Liver (tissue), 9 donors: ENCODE data around the gene WDR46. TPM values are rescaled to one million over a fixed set of nuclear protein-coding genes. Genes with fewer than 3 reads are reported as not detected.

Source experiments
- DNase-seq: peaks from one replicate; pipeline ENCODE4 v3.0.0-alpha.2; 2017; ENCODE audit warnings: low spot score
- H3K27ac ChIP-seq, 2 donors: one replicate each; pipeline ENCODE4 v1.7.0; 2013; ENCODE audit warnings: inconsistent platforms in 2 of 2, low read length in 2 of 2, control low read depth in 1 of 2, low read depth in 1 of 2, mild to moderate bottlenecking in 1 of 2
- H3K27me3 ChIP-seq, 4 donors: one replicate each; pipeline versions ENCODE4 v1.6.1 to v1.7.0; 2013; ENCODE audit warnings: low read length in 3 of 4, inconsistent platforms in 1 of 4, mild to moderate bottlenecking in 1 of 4, moderate library complexity in 1 of 4; ENCODE audit not compliant: control insufficient read depth in 4 of 4, insufficient read depth in 4 of 4
- H3K36me3 ChIP-seq, 4 donors: one replicate each; pipeline versions ENCODE4 v1.6.1 to v1.7.0; 2013; ENCODE audit warnings: low read length in 3 of 4, mild to moderate bottlenecking in 3 of 4, low read depth in 1 of 4, moderate library complexity in 1 of 4; ENCODE audit not compliant: control insufficient read depth in 4 of 4, insufficient read depth in 3 of 4
- H3K4me1 ChIP-seq, 4 donors: one replicate each; pipeline versions ENCODE4 v1.6.1 to v1.7.0; 2013; ENCODE audit warnings: low read length in 3 of 4, mild to moderate bottlenecking in 3 of 4, moderate library complexity in 1 of 4; ENCODE audit not compliant: control insufficient read depth in 4 of 4, insufficient read depth in 4 of 4
- H3K4me3 ChIP-seq, 3 donors: one replicate each; pipeline versions ENCODE4 v1.6.1 to v1.7.0; 2013; ENCODE audit warnings: low read length in 3 of 3, control low read depth in 1 of 3, low read depth in 1 of 3, mild to moderate bottlenecking in 1 of 3
- H3K9ac ChIP-seq, 2 donors: one replicate each; pipeline ENCODE4 v1.7.0; 2013; ENCODE audit warnings: low read length in 2 of 2, mild to moderate bottlenecking in 2 of 2, moderate library complexity in 2 of 2, control low read depth in 1 of 2, low read depth in 1 of 2
- H3K9me3 ChIP-seq, 4 donors: one replicate each; pipeline versions ENCODE4 v1.6.1 to v1.7.0; 2013; ENCODE audit warnings: low read length in 3 of 4; ENCODE audit not compliant: control insufficient read depth in 4 of 4
- EGR1 ChIP-seq, 2 donors: IDR thresholded peaks; 2 replicates each; pipeline ENCODE4 v1.6.1; 2016 to 2018; ENCODE audit warnings: antibody characterized with exemption in 2 of 2, low read depth in 2 of 2
- FOXA1 ChIP-seq: IDR thresholded peaks from 2 replicates; pipeline ENCODE4 v1.6.1; 2016; ENCODE audit warnings: antibody characterized with exemption
- GABPA ChIP-seq, 2 donors: IDR thresholded peaks in 1 of 2; conservative IDR thresholded peaks in 1 of 2; 2 replicates each; pipeline ENCODE4 v1.6.1; 2016; ENCODE audit warnings: antibody characterized with exemption in 2 of 2, mild to moderate bottlenecking in 1 of 2, moderate library complexity in 1 of 2
- HNF4A ChIP-seq, 2 donors: conservative IDR thresholded peaks; 2 replicates each; pipeline ENCODE4 v1.6.1; 2016; ENCODE audit warnings: antibody characterized with exemption in 2 of 2, mild to moderate bottlenecking in 2 of 2
- HNF4G ChIP-seq: IDR thresholded peaks from 2 replicates; pipeline ENCODE4 v1.6.1; 2016; ENCODE audit warnings: antibody characterized with exemption
- NR2F2 ChIP-seq: IDR thresholded peaks from 2 replicates; pipeline ENCODE4 v1.6.1; 2016; ENCODE audit warnings: antibody characterized with exemption
- RAD21 ChIP-seq, 2 donors: IDR thresholded peaks; 2 replicates each; pipeline ENCODE4 v1.6.1; 2016; ENCODE audit warnings: antibody characterized with exemption in 2 of 2, mild to moderate bottlenecking in 2 of 2
- RXRA ChIP-seq, 2 donors: IDR thresholded peaks; 2 replicates each; pipeline ENCODE4 v1.6.1; 2017 to 2018; ENCODE audit warnings: antibody characterized with exemption in 2 of 2, mild to moderate bottlenecking in 1 of 2
- SP1 ChIP-seq: IDR thresholded peaks from 2 replicates; pipeline ENCODE4 v1.6.1; 2018; ENCODE audit warnings: antibody characterized with exemption, mild to moderate bottlenecking
- TAF1 ChIP-seq: conservative IDR thresholded peaks from 2 replicates; pipeline ENCODE4 v1.6.1; 2016; ENCODE audit warnings: antibody characterized with exemption, mild to moderate bottlenecking
- YY1 ChIP-seq: IDR thresholded peaks from 2 replicates; pipeline ENCODE4 v1.6.1; 2016; ENCODE audit warnings: antibody characterized with exemption, mild to moderate bottlenecking
- WGBS: extraction: QIAGEN DNeasy Blood & Tissue Kit; methylation state at CpG from one replicate; pipeline ENCODE4 v1.1.7; 2013; 5-methylcytosine and 5-hydroxymethylcytosine counted together
- polyA plus RNA-seq, 2 donors: library from polyadenylated mRNA; stranded (reverse) in 1 of 2; unstranded in 1 of 2; fragments of 200-250 nt in 1 of 2; fragments of >200 nt in 1 of 2; fragmentation: Nextera tagmentation in 1 of 2; extraction: Ambion mirVana in 1 of 2; gene quantifications; one replicate each; pipeline versions ENCODE4 v1.2.1 to v1.2.3, GENCODE V29; 2013 to 2015
- total RNA-seq, 2 donors: library from RNA; depleted of rRNA; stranded (reverse); fragments of >200 nt; gene quantifications; one replicate each; pipeline ENCODE4 v1.2.3, GENCODE V29; 2014
- TF ChIP-seq, protein P1 (sequence below): IDR thresholded peaks from 2 replicates; pipeline ENCODE4 v1.6.1; 2016; ENCODE audit warnings: antibody characterized with exemption
- TF ChIP-seq, protein P2 (sequence below): IDR thresholded peaks from 2 replicates; pipeline ENCODE4 v1.6.1; 2016; ENCODE audit warnings: antibody characterized with exemption
- TF ChIP-seq, protein P3 (sequence below): fragments of 150-350 bp; IDR thresholded peaks from 2 replicates; pipeline ENCODE4 v1.5.1; 2017; ENCODE audit warnings: improper control_type of control experiment, low read depth, low read length; ENCODE audit not compliant: missing input control
- TF ChIP-seq, protein P4 (sequence below): IDR thresholded peaks from 2 replicates; pipeline ENCODE4 v1.6.1; 2016; ENCODE audit warnings: antibody characterized with exemption, mild to moderate bottlenecking
- TF ChIP-seq, protein P5 (sequence below): IDR thresholded peaks from 2 replicates; pipeline ENCODE4 v1.6.1; 2016; ENCODE audit warnings: antibody characterized with exemption
- donor health status: healthy.
- donor health status: healthy.
- donor health status: healthy.
- donor health status: healthy.
- donor health status: healthy.

WDR46 gene
- total and polyA plus RNA-seq, 4 donors = 17.9 to 30.2 (median 25.7) TPM

DNA sequence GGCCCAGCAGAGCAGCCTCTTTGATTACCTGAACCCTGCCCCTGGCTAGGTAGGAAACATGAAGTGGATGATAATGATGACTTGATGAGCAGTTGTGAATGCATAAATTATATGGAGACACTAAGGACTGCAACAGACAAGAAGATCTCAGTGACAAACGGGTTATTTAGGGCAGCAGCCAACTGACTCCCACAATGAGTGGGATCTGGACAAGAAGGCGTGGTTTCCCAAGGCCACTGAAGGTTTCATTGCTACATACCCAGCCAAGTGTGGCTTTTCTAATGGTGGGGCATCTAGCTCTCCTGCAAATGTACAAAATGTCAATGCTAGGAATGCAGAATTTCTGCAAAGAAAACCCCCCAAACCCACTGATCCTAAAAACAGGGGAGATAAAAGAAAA is 51.3 kb downstream of the WDR46 start:
- Histone ChIP-seq H3K27me3 (peaks cover 0 to 2% (median 0%) of the 10 kb centered on the region in 4 donors), H3K9ac (no peak overlapping the region), H3K36me3 (no peaks in the 10 kb centered on the region), H3K9me3 (no peaks in the 10 kb centered on the region), H3K4me1 (no peaks in the 10 kb centered on the region), H3K27ac (no peak overlapping the region), H3K4me3 (no peak overlapping the region)
- TF ChIP-seq HNF4A (conservative IDR thresholded peaks at IDR 0.05) (no peak), EGR1 (IDR thresholded peaks at IDR 0.05; ENCODE audit: low read depth in 2 of 2) (no peak), RXRA (IDR thresholded peaks at IDR 0.05) (no peak), TAF1 (no peak), NR2F2 (no peak), GABPA (IDR thresholded peaks at IDR 0.05 in 1 of 2, conservative IDR thresholded peaks at IDR 0.05 in 1 of 2) (no peak)
- TF ChIP-seq, protein P1, sequence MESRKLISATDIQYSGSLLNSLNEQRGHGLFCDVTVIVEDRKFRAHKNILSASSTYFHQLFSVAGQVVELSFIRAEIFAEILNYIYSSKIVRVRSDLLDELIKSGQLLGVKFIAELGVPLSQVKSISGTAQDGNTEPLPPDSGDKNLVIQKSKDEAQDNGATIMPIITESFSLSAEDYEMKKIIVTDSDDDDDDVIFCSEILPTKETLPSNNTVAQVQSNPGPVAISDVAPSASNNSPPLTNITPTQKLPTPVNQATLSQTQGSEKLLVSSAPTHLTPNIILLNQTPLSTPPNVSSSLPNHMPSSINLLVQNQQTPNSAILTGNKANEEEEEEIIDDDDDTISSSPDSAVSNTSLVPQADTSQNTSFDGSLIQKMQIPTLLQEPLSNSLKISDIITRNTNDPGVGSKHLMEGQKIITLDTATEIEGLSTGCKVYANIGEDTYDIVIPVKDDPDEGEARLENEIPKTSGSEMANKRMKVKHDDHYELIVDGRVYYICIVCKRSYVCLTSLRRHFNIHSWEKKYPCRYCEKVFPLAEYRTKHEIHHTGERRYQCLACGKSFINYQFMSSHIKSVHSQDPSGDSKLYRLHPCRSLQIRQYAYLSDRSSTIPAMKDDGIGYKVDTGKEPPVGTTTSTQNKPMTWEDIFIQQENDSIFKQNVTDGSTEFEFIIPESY = no peak
- TF ChIP-seq, protein P2, sequence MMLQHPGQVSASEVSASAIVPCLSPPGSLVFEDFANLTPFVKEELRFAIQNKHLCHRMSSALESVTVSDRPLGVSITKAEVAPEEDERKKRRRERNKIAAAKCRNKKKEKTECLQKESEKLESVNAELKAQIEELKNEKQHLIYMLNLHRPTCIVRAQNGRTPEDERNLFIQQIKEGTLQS = no peak
- TF ChIP-seq, protein P3, sequence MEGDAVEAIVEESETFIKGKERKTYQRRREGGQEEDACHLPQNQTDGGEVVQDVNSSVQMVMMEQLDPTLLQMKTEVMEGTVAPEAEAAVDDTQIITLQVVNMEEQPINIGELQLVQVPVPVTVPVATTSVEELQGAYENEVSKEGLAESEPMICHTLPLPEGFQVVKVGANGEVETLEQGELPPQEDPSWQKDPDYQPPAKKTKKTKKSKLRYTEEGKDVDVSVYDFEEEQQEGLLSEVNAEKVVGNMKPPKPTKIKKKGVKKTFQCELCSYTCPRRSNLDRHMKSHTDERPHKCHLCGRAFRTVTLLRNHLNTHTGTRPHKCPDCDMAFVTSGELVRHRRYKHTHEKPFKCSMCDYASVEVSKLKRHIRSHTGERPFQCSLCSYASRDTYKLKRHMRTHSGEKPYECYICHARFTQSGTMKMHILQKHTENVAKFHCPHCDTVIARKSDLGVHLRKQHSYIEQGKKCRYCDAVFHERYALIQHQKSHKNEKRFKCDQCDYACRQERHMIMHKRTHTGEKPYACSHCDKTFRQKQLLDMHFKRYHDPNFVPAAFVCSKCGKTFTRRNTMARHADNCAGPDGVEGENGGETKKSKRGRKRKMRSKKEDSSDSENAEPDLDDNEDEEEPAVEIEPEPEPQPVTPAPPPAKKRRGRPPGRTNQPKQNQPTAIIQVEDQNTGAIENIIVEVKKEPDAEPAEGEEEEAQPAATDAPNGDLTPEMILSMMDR = no peak
- TF ChIP-seq, protein P4, sequence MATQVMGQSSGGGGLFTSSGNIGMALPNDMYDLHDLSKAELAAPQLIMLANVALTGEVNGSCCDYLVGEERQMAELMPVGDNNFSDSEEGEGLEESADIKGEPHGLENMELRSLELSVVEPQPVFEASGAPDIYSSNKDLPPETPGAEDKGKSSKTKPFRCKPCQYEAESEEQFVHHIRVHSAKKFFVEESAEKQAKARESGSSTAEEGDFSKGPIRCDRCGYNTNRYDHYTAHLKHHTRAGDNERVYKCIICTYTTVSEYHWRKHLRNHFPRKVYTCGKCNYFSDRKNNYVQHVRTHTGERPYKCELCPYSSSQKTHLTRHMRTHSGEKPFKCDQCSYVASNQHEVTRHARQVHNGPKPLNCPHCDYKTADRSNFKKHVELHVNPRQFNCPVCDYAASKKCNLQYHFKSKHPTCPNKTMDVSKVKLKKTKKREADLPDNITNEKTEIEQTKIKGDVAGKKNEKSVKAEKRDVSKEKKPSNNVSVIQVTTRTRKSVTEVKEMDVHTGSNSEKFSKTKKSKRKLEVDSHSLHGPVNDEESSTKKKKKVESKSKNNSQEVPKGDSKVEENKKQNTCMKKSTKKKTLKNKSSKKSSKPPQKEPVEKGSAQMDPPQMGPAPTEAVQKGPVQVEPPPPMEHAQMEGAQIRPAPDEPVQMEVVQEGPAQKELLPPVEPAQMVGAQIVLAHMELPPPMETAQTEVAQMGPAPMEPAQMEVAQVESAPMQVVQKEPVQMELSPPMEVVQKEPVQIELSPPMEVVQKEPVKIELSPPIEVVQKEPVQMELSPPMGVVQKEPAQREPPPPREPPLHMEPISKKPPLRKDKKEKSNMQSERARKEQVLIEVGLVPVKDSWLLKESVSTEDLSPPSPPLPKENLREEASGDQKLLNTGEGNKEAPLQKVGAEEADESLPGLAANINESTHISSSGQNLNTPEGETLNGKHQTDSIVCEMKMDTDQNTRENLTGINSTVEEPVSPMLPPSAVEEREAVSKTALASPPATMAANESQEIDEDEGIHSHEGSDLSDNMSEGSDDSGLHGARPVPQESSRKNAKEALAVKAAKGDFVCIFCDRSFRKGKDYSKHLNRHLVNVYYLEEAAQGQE = no peak
- whole genome bisulfite sequencing = 82% methylated on average over 2 of the region's 2 CpGs
- DNase-seq = no peak

DNA sequence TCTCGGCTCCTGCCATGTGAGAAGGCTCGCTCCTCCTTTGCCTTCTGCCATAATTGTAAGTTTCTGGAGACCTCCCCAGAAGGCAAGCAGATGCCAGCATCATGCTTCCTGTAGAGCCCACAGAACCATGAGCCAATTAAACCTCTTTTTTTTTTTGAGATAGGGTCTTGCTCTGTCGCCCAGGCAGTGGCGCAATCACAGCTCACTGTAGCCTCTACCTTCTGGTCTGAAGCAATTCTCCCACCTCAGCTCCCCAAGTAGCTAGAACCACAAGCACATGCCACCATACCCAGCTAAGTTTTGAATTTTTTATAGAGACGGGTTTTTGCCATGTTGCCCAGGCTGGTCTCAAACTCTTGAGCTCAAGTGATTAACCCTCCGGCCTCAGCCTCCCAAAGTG is 52.2 kb downstream of the WDR46 start:
- DNase-seq = no peak
- H3K9me3 ChIP-seq = no peaks in the 10 kb centered on the region
- no peak overlapping the region for H3K27ac ChIP-seq
- no peak overlapping the region for H3K4me3 ChIP-seq
- H3K9ac ChIP-seq = no peak overlapping the region
- TF ChIP-seq, protein P2 = no peak
- TF ChIP-seq FOXA1 = no peak
- TF ChIP-seq YY1 = no peak
- TF ChIP-seq, protein P5, sequence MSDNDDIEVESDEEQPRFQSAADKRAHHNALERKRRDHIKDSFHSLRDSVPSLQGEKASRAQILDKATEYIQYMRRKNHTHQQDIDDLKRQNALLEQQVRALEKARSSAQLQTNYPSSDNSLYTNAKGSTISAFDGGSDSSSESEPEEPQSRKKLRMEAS = no peak
- TF ChIP-seq TAF1 = no peak
- TF ChIP-seq, protein P4 = no peak
- TF ChIP-seq RXRA (IDR thresholded peaks at IDR 0.05) = no peak
- no peak for TF ChIP-seq SP1
- no peak for TF ChIP-seq RAD21 (IDR thresholded peaks at IDR 0.05)
- TF ChIP-seq HNF4G = no peak
- no peaks in the 10 kb centered on the region for H3K36me3 ChIP-seq
- 94% methylated on average over 6 of the region's 6 CpGs for WGBS
- peaks cover 0 to 2% (median 0%) of the 10 kb centered on the region in 4 donors for H3K27me3 ChIP-seq
- no peaks in the 10 kb centered on the region for H3K4me1 ChIP-seq
